ENCODE results near the gene RHPN2. TPM values are rescaled to one million over a fixed set of nuclear protein-coding genes. Genes with fewer than 3 reads are reported as not detected.

The RHPN2 gene
- total and polyA plus RNA-seq, 2 of the 13 experiments (the other 11 are each of a cell fraction or from before 2014, with no cell fraction given): 20.3 to 48.0 TPM

DNA sequence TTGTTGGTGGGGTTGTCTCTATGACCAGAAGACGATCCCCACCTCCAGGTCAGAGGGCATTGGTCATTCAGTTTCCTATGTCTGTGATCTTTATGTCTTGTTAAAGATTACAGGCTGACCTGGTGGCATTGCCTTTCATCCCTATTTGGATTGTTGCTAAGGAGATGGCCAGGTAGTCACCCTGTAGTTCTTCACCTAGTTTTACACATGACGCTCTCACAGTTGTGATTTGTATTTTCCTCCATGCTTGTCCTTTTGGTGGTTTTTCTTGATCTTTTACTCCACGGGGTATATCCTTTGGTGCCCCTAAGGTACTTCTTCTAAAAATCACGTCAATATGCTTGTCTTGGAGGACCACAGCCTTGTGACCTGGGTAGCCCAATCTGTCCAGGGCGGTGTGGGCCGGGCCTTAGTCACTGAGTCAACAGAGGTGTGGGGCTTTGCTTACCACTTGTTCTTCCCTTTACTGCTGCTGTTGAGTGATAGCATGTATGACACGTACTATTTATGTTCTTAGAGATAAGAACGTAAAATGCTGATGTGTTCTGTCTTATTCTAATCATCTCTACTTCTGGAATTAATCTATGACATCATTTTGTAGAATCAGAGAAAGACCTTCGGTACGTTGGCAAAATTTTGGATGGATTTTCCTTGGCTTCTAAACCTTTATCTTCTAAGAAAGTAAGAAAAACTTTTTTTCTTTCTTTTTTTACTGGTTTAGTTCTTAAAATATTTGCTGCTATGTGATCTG lies 36.4 kb upstream of the RHPN2 start (continued):
- TF ChIP-seq REL (CRISPR knock-in tag; conservative IDR thresholded peaks at IDR 0.05) (no peak), RFX5 (IDR thresholded peaks at IDR 0.05; ENCODE audit: low read depth, low read length) (no peak), ZKSCAN1 (IDR thresholded peaks at IDR 0.05; ENCODE audit: low read length) (no peak), ZNF121 (CRISPR knock-in tag; IDR thresholded peaks at IDR 0.05) (peak; percentile 16; the same call in 1 of the 2 replicates), HNRNPL (IDR thresholded peaks at IDR 0.05; ENCODE audit: low read depth, low read length) (no peak), ZNF343 (CRISPR knock-in tag; IDR thresholded peaks at IDR 0.05) (no peak), SCMH1 (CRISPR knock-in tag; IDR thresholded peaks at IDR 0.05; ENCODE audit: borderline replicate concordance) (no peak), MEIS2 (CRISPR knock-in tag; IDR thresholded peaks at IDR 0.05) (no peak), AGO1 (IDR thresholded peaks at IDR 0.05; ENCODE audit: low read depth, low read length, poor library complexity, severe bottlenecking) (no peak), ZNF33A (CRISPR knock-in tag; IDR thresholded peaks at IDR 0.05; ENCODE audit: borderline replicate concordance) (no peak), ZNF354B (CRISPR knock-in tag; IDR thresholded peaks at IDR 0.05) (no peak), ZBTB38 (CRISPR knock-in tag; IDR thresholded peaks at IDR 0.05) (no peak), ZFP36L2 (CRISPR knock-in tag; IDR thresholded peaks at IDR 0.05) (no peak), CREM (IDR thresholded peaks at IDR 0.05) (peak; percentile 76), CREM (CRISPR knock-in tag; IDR thresholded peaks at IDR 0.05) (no peak), MZF1 (CRISPR knock-in tag; IDR thresholded peaks at IDR 0.05; ENCODE audit: borderline replicate concordance) (no peak)
- TF ChIP-seq, protein P1, sequence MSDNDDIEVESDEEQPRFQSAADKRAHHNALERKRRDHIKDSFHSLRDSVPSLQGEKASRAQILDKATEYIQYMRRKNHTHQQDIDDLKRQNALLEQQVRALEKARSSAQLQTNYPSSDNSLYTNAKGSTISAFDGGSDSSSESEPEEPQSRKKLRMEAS (IDR thresholded peaks at IDR 0.05): peak; percentile 43; the same call in 1 of the 2 replicates
- TF ChIP-seq, protein P2, sequence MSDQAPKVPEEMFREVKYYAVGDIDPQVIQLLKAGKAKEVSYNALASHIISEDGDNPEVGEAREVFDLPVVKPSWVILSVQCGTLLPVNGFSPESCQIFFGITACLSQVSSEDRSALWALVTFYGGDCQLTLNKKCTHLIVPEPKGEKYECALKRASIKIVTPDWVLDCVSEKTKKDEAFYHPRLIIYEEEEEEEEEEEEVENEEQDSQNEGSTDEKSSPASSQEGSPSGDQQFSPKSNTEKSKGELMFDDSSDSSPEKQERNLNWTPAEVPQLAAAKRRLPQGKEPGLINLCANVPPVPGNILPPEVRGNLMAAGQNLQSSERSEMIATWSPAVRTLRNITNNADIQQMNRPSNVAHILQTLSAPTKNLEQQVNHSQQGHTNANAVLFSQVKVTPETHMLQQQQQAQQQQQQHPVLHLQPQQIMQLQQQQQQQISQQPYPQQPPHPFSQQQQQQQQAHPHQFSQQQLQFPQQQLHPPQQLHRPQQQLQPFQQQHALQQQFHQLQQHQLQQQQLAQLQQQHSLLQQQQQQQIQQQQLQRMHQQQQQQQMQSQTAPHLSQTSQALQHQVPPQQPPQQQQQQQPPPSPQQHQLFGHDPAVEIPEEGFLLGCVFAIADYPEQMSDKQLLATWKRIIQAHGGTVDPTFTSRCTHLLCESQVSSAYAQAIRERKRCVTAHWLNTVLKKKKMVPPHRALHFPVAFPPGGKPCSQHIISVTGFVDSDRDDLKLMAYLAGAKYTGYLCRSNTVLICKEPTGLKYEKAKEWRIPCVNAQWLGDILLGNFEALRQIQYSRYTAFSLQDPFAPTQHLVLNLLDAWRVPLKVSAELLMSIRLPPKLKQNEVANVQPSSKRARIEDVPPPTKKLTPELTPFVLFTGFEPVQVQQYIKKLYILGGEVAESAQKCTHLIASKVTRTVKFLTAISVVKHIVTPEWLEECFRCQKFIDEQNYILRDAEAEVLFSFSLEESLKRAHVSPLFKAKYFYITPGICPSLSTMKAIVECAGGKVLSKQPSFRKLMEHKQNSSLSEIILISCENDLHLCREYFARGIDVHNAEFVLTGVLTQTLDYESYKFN (CRISPR knock-in tag; conservative IDR thresholded peaks at IDR 0.05): peak; percentile 81
- TF ChIP-seq, protein P3, sequence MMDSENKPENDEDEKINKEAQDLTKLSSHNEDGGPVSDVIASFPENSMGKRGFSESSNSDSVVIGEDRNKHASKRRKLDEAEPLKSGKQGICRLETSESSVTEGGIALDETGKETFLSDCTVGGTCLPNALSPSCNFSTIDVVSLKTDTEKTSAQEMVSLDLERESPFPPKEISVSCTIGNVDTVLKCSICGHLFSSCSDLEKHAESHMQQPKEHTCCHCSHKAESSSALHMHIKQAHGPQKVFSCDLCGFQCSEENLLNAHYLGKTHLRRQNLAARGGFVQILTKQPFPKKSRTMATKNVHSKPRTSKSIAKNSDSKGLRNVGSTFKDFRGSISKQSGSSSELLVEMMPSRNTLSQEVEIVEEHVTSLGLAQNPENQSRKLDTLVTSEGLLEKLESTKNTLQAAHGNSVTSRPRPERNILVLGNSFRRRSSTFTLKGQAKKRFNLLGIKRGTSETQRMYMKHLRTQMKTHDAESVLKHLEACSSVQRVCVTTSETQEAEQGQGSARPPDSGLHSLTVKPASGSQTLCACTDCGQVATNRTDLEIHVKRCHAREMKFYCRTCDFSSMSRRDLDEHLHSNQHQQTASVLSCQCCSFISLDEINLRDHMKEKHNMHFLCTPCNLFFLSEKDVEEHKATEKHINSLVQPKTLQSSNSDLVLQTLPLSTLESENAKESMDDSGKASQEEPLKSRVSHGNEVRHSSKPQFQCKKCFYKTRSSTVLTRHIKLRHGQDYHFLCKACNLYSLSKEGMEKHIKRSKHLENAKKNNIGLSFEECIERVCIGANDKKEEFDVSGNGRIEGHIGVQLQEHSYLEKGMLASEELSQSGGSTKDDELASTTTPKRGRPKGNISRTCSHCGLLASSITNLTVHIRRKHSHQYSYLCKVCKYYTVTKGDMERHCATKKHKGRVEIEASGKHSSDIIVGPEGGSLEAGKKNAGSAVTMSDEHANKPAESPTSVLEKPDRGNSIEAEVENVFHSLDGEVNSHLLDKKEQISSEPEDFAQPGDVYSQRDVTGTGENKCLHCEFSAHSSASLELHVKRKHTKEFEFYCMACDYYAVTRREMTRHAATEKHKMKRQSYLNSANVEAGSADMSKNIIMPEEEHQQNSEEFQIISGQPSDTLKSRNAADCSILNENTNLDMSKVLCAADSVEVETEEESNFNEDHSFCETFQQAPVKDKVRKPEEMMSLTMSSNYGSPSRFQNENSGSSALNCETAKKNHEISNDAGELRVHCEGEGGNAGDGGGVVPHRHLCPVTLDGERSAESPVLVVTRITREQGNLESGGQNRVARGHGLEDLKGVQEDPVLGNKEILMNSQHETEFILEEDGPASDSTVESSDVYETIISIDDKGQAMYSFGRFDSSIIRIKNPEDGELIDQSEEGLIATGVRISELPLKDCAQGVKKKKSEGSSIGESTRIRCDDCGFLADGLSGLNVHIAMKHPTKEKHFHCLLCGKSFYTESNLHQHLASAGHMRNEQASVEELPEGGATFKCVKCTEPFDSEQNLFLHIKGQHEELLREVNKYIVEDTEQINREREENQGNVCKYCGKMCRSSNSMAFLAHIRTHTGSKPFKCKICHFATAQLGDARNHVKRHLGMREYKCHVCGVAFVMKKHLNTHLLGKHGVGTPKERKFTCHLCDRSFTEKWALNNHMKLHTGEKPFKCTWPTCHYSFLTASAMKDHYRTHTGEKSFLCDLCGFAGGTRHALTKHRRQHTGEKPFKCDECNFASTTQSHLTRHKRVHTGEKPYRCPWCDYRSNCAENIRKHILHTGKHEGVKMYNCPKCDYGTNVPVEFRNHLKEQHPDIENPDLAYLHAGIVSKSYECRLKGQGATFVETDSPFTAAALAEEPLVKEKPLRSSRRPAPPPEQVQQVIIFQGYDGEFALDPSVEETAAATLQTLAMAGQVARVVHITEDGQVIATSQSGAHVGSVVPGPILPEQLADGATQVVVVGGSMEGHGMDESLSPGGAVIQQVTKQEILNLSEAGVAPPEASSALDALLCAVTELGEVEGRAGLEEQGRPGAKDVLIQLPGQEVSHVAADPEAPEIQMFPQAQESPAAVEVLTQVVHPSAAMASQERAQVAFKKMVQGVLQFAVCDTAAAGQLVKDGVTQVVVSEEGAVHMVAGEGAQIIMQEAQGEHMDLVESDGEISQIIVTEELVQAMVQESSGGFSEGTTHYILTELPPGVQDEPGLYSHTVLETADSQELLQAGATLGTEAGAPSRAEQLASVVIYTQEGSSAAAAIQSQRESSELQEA (CRISPR knock-in tag; IDR thresholded peaks at IDR 0.05; ENCODE audit: not compliant biosample characterization): no peak

Measured in HepG2 (cell line).